Stimulated activated effector memory CD8-positive, alpha-beta T cell treated with anti-CD3 and anti-CD28 coated beads, Interleukin-12 subunit alpha, Interleukin-12 subunit beta, amount 100 ng/mL, for 72 hours (primary cell): ENCODE results near the gene CDK5.
"Not testable (repeated sequence)": the region's sequence is repeated elsewhere in the genome, so short reads cannot be mapped to it uniquely, and the experiment has no call there.

ENCODE experiments used
- ATAC-seq: fragments of 150-1000 bp; cut with Tn5 transposase; 2 replicates; pipeline ENCODE4 v1.10.0; 2021
- DNase-seq, 2 donors: peaks; one replicate each; pipeline ENCODE4 v3.0.0; 2021 to 2022; ENCODE audit warnings: low spot score in 2 of 2
- H3K27ac Mint-ChIP-seq: one replicate; pipeline ENCODE4 v1.8.0; 2022; ENCODE audit warnings: mild to moderate bottlenecking, mixed read lengths
- H3K36me3 Mint-ChIP-seq: one replicate; pipeline ENCODE4 v1.8.0; 2022; ENCODE audit warnings: mild to moderate bottlenecking, mixed read lengths
- H3K4me1 Mint-ChIP-seq: one replicate; pipeline ENCODE4 v1.8.0; 2022; ENCODE audit warnings: mixed read lengths
- H3K4me3 Mint-ChIP-seq: one replicate; pipeline ENCODE4 v1.8.0; 2022; ENCODE audit warnings: mild to moderate bottlenecking, mixed read lengths
- H3K9me3 Mint-ChIP-seq: one replicate; pipeline ENCODE4 v1.8.0; 2022; ENCODE audit warnings: mixed read lengths

The CDK5 gene

GRCh38 chr7:151057989-151058780 is 488 bp upstream of the CDK5 start:
- Mint-ChIP-seq H3K36me3 (peaks cover 15% of the 10 kb centered on the region), H3K27ac (peak overlapping the region; percentile 91), H3K9me3 (no peaks in the 10 kb centered on the region), H3K4me1 (peaks cover 41% of the 10 kb centered on the region), H3K4me3 (peak overlapping the region; percentile 93)
- peak; percentile 95 for ATAC-seq
- DNase-seq = peak; percentile 83 to 95

GRCh38 chr7:151056666-151057505 is 811 bp downstream of the CDK5 start:
- DNase-seq = no peak
- Mint-ChIP-seq H3K4me1 (peaks cover 46% of the 10 kb centered on the region), H3K36me3 (peaks cover 15% of the 10 kb centered on the region), H3K4me3 (peak overlapping the region; percentile 93), H3K27ac (peak overlapping the region; percentile 91), H3K9me3 (no peaks in the 10 kb centered on the region)
- no peak for ATAC-seq

GRCh38 chr7:151056283-151056665 is 1.4 kb downstream of the CDK5 start:
- no peaks in the 10 kb centered on the region for H3K9me3 Mint-ChIP-seq
- ATAC-seq = no peak
- H3K4me1 Mint-ChIP-seq = peaks cover 40% of the 10 kb centered on the region

GRCh38 chr7:151053751-151054150 is 3.9 kb downstream of the CDK5 start:
- H3K4me1 Mint-ChIP-seq = peaks cover 26% of the 10 kb centered on the region
- no peaks in the 10 kb centered on the region for H3K9me3 Mint-ChIP-seq
- H3K36me3 Mint-ChIP-seq = peaks cover 9% of the 10 kb centered on the region
- DNase-seq (no peak), ATAC-seq (no peak)
- H3K27ac Mint-ChIP-seq = no peak overlapping the region
- no peak overlapping the region for H3K4me3 Mint-ChIP-seq

More at GRCh38 chr7:151056283-151056665, 1.4 kb downstream of the CDK5 start:
- Mint-ChIP-seq H3K36me3 (peaks cover 15% of the 10 kb centered on the region), H3K4me3 (peak overlapping the region; percentile 93), H3K27ac (no peak overlapping the region)
- DNase-seq = no peak

- peaks cover 2% of the 10 kb centered on the region for H3K36me3 Mint-ChIP-seq
- no peaks in the 10 kb centered on the region for H3K9me3 Mint-ChIP-seq
- no peak overlapping the region for H3K27ac Mint-ChIP-seq
- peaks cover 21% of the 10 kb centered on the region for H3K4me1 Mint-ChIP-seq
- H3K4me3 Mint-ChIP-seq = no peak overlapping the region
- DNase-seq (no peak), ATAC-seq (no peak)
Measured at GRCh38 chr7:151053096-151053495, 4.6 kb downstream of the CDK5 start.

- H3K27ac Mint-ChIP-seq = no peak overlapping the region
- H3K9me3 Mint-ChIP-seq = no peaks in the 10 kb centered on the region
- H3K36me3 Mint-ChIP-seq = no peaks in the 10 kb centered on the region
- DNase-seq (no peak), ATAC-seq (peak; percentile 59)
- no peak overlapping the region for H3K4me3 Mint-ChIP-seq
- peaks cover 7% of the 10 kb centered on the region for H3K4me1 Mint-ChIP-seq
Measured at GRCh38 chr7:151051108-151051507, 6.6 kb downstream of the CDK5 start.

GRCh38 chr7:151048911-151049463 is 8.7 kb downstream of the CDK5 start:
- H3K4me3 Mint-ChIP-seq = no peak overlapping the region
- no peaks in the 10 kb centered on the region for H3K9me3 Mint-ChIP-seq
- peaks cover 5% of the 10 kb centered on the region for H3K36me3 Mint-ChIP-seq

GRCh38 chr7:151047976-151048815 is 9.5 kb downstream of the CDK5 start, which contains the start of gene ASIC3:
TSS of gene ASIC3 (plus strand) at chr7:151048531. CDS start at chr7:151048886, 355 bp downstream.
- peaks cover 7% of the 10 kb centered on the region for H3K4me1 Mint-ChIP-seq
- peaks cover 5% of the 10 kb centered on the region for H3K36me3 Mint-ChIP-seq
- H3K27ac Mint-ChIP-seq = peak within 1 kb of the TSS; percentile 76
- DNase-seq (no peak), ATAC-seq (no peak)
- H3K9me3 Mint-ChIP-seq = no peaks in the 10 kb centered on the region
- H3K4me3 Mint-ChIP-seq = no peak within 1 kb of the TSS

More at GRCh38 chr7:151048911-151049463, 8.7 kb downstream of the CDK5 start:
- Mint-ChIP-seq H3K4me1 (peaks cover 7% of the 10 kb centered on the region), H3K27ac (no peak overlapping the region)
- DNase-seq (no peak), ATAC-seq (no peak)

- ATAC-seq (no peak), DNase-seq (no peak)
- H3K27ac Mint-ChIP-seq = peak overlapping the region; percentile 76
- H3K4me3 Mint-ChIP-seq = no peak overlapping the region
- H3K36me3 Mint-ChIP-seq = peaks cover 5% of the 10 kb centered on the region
- no peaks in the 10 kb centered on the region for H3K9me3 Mint-ChIP-seq
- no peaks in the 10 kb centered on the region for H3K4me1 Mint-ChIP-seq
Measured at GRCh38 chr7:151046603-151047573, 10.8 kb downstream of the CDK5 start.

- ATAC-seq (no peak), DNase-seq (no peak)
- H3K36me3 Mint-ChIP-seq = peaks cover 5% of the 10 kb centered on the region
- peak overlapping the region; percentile 43 for H3K27ac Mint-ChIP-seq
- no peak overlapping the region for H3K4me3 Mint-ChIP-seq
- H3K4me1 Mint-ChIP-seq = no peaks in the 10 kb centered on the region
- no peaks in the 10 kb centered on the region for H3K9me3 Mint-ChIP-seq
Measured at GRCh38 chr7:151045967-151046366, 11.7 kb downstream of the CDK5 start.

- ATAC-seq = no peak
- Mint-ChIP-seq H3K36me3 (peaks cover 5% of the 10 kb centered on the region), H3K4me1 (peaks cover 1% of the 10 kb centered on the region), H3K9me3 (no peaks in the 10 kb centered on the region), H3K27ac (peak overlapping the region; percentile 43), H3K4me3 (no peak overlapping the region)
- no peak for DNase-seq
Measured at GRCh38 chr7:151045262-151045661, 12.4 kb downstream of the CDK5 start.

- no peak for ATAC-seq
Measured at GRCh38 chr7:151043959-151044358, 13.7 kb downstream of the CDK5 start.

GRCh38 chr7:151043449-151043848 is 14.2 kb downstream of the CDK5 start:
- peaks cover 20% of the 10 kb centered on the region for H3K4me1 Mint-ChIP-seq
- ATAC-seq, H3K4me3 Mint-ChIP-seq, DNase-seq, H3K9me3 Mint-ChIP-seq, H3K27ac Mint-ChIP-seq: not testable (repeated sequence)
- H3K36me3 Mint-ChIP-seq = peaks cover 12% of the 10 kb centered on the region

More at GRCh38 chr7:151043959-151044358, 13.7 kb downstream of the CDK5 start:
- H3K36me3 Mint-ChIP-seq = peaks cover 11% of the 10 kb centered on the region
- no peak for DNase-seq
- no peak overlapping the region for H3K27ac Mint-ChIP-seq
- no peak overlapping the region for H3K4me3 Mint-ChIP-seq
- no peaks in the 10 kb centered on the region for H3K9me3 Mint-ChIP-seq
- peaks cover 14% of the 10 kb centered on the region for H3K4me1 Mint-ChIP-seq
